GM12873 (cell line): Measurements from ENCODE around the gene GNAT2.

Source experiments
- TF ChIP-seq, protein P1 (sequence below): IDR thresholded peaks from 2 replicates; pipeline ENCODE4 v1.5.1; 2012; ENCODE audit warnings: low read depth, mild to moderate bottlenecking, moderate library complexity, low read length, control low read depth; ENCODE audit not compliant: insufficient read depth; ENCODE audit errors: missing control alignments

The GNAT2 gene

DNA sequence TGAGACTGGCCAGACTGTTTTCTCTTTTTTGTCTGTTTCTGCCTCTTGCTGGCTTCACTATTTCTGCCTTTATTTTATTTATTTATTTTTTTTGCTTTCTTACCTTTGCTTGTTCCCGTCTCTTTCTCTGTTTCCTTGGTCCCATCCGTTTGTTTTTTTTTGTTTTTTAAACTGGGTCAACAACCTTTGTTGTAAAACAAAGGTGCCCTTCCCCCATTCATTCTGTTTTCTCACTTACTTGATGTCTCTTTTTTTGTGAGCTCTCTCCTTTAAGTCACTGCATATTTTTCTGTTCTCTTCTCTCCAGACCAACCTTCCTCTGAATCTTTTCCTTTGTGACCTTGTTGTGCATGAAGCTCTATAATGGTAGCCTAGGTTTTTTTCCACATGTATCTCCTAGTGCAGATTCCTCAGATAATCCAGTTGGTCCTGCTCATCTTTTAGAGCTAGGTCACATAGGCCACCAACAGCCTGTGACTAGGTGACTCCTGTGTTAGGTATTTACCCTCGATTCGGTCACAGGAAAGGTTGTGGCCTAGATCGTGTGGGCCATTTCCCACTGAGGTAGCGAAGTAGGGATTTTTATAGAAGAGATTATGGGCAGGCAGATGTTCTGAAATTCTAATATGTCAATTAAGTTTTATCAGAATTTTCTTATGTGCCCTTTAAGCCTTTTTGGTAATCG lies 55.1 kb downstream of the GNAT2 start:
- TF ChIP-seq, protein P1, sequence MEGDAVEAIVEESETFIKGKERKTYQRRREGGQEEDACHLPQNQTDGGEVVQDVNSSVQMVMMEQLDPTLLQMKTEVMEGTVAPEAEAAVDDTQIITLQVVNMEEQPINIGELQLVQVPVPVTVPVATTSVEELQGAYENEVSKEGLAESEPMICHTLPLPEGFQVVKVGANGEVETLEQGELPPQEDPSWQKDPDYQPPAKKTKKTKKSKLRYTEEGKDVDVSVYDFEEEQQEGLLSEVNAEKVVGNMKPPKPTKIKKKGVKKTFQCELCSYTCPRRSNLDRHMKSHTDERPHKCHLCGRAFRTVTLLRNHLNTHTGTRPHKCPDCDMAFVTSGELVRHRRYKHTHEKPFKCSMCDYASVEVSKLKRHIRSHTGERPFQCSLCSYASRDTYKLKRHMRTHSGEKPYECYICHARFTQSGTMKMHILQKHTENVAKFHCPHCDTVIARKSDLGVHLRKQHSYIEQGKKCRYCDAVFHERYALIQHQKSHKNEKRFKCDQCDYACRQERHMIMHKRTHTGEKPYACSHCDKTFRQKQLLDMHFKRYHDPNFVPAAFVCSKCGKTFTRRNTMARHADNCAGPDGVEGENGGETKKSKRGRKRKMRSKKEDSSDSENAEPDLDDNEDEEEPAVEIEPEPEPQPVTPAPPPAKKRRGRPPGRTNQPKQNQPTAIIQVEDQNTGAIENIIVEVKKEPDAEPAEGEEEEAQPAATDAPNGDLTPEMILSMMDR = no peak

DNA sequence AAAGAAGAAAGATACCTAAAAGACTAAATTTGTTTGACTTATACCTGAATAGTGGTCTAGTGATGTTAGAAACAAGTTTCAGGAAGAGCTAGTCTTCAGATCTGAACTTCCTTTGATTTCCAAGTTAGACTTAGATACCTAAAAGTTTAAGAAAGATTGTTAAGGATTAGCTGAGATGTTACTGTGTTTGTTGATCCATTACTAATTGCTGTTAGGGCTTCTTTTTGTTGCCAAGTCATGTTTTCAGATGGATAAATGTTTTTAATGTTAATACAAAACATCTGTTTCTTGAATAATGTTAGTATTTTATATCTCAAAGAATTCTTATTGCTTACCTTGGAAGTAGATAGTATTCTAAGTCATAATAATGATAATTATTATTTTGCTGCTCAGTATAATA lies 59.4 kb downstream of the GNAT2 start:
- TF ChIP-seq, protein P1 = no peak

DNA sequence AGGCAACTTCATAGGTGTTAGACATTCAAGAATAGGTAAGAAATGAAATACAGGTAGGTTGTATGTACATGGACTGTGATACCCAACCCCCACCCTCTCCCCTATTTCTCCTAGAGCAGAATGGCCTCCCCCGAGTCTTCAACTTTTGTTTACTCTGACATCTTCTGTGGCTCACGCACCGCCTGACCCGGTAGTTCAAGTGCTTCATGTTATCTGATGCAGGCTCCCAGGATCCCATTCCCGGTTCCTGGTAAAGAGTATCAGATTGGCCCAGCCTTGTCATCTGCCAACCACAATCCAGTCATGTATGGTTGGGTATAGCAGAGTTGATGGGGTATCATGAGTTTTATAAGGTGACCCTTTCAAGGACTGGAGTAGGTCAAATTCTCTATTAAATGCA lies 61.9 kb downstream of the GNAT2 start:
- TF ChIP-seq, protein P1 = no peak

DNA sequence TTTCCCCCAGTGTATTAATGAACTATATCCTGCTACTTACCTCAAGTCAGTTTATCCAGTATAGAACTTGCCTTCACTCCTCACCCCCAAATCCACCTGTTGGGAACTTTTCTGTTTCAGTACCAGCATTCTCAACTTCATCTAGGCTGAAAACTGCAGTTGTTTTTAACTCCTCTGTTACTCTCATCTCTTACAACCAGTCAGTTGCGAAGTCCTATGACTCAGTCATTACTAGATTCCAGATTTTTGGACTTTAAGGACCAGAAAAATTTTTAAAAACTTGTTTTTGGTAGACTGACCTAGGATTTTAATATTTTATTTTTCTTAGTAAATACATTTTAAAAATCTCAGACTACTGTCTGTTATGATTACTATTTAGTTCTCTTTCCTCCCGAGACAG lies 62.9 kb downstream of the GNAT2 start:
- TF ChIP-seq, protein P1 = no peak
